ENCODE measurements around the gene CTSH. TPM values are rescaled to one million over a fixed set of nuclear protein-coding genes. Genes with fewer than 3 reads are reported as not detected.

The CTSH gene
- total and polyA plus RNA-seq, 2 of the 13 experiments (the other 11 are each of a cell fraction or from before 2014, with no cell fraction given), result 265 to 653 TPM

GRCh38 chr15:78993931-78994530, 49.2 kb upstream of the CTSH start (continued):
- TF ChIP-seq SRF (IDR thresholded peaks at IDR 0.05; ENCODE audit: low read depth, low read length) (0 out of 2 replicates have a peak, but pooled peaks have one; percentile 45), NFIC (IDR thresholded peaks at IDR 0.05; ENCODE audit: low read length) (peak; percentile 96), ZNF512B (CRISPR knock-in tag; IDR thresholded peaks at IDR 0.05; ENCODE audit: borderline replicate concordance) (no peak), ZNF281 (CRISPR knock-in tag; IDR thresholded peaks at IDR 0.05; ENCODE audit: borderline replicate concordance) (peak; percentile 52), ZNF850 (CRISPR knock-in tag; conservative IDR thresholded peaks at IDR 0.05) (no peak; the same call in 1 of the 2 replicates), MYPOP (CRISPR knock-in tag; IDR thresholded peaks at IDR 0.05) (peak; percentile 81), ZNF550 (CRISPR knock-in tag; IDR thresholded peaks at IDR 0.05; ENCODE audit: borderline replicate concordance) (no peak), XRCC5 (optimal IDR thresholded peaks at IDR 0.05; ENCODE audit: low read length) (no peak), AGO2 (optimal IDR thresholded peaks at IDR 0.05; ENCODE audit: low read depth, low read length) (no peak), FLYWCH1 (CRISPR knock-in tag; IDR thresholded peaks at IDR 0.05) (no peak), MIXL1 (CRISPR knock-in tag; IDR thresholded peaks at IDR 0.05) (peak; percentile 81), ZNF431 (CRISPR knock-in tag; IDR thresholded peaks at IDR 0.05; ENCODE audit: borderline replicate concordance, low read depth) (peak; percentile 78; the same call in 1 of the 2 replicates), ZNF800 (CRISPR knock-in tag; IDR thresholded peaks at IDR 0.05) (0 out of 2 replicates have a peak, but pooled peaks have one; percentile 82), FOXP4 (CRISPR knock-in tag; IDR thresholded peaks at IDR 0.05) (peak; percentile 99)
